BE2C (cell line): ENCODE data around the gene ARHGAP12.
"Not testable (repeated sequence)": the region's sequence is repeated elsewhere in the genome, so short reads cannot be mapped to it uniquely, and the experiment has no call there.

ENCODE experiments used
- DNase-seq: peaks from one replicate; pipeline ENCODE4 v3.0.0-alpha.2; 2020
- H3K27me3 ChIP-seq: fragments of 250-450 bp; sonication (Bioruptor Pico); 2 replicates; pipeline ENCODE4 v1.5.1; 2020; ENCODE audit warnings: mild to moderate bottlenecking
- H3K36me3 ChIP-seq: fragments of 250-450 bp; sonication (Bioruptor Pico); 2 replicates; pipeline ENCODE4 v1.5.1; 2020; ENCODE audit warnings: mild to moderate bottlenecking
- H3K4me1 ChIP-seq: fragments of 250-450 bp; sonication (Bioruptor Pico); 2 replicates; pipeline ENCODE4 v1.5.1; 2020
- H3K4me3 ChIP-seq: 2 replicates; pipeline ENCODE4 v1.5.1; 2011; ENCODE audit warnings: low read depth, low read length
- H3K9me3 ChIP-seq: fragments of 250-450 bp; sonication (Bioruptor Pico); 2 replicates; pipeline ENCODE4 v1.5.1; 2020
- CTCF ChIP-seq: IDR thresholded peaks from 2 replicates; pipeline ENCODE4 v1.5.1; 2012; ENCODE audit warnings: mild to moderate bottlenecking, low read depth, low read length

Gene ARHGAP12

GRCh38 chr10:31771331-31771831 is 157.2 kb downstream of the ARHGAP12 start:
- Histone ChIP-seq H3K4me1 (no peaks in the 10 kb centered on the region; the same call in 1 of the 2 replicates), H3K36me3 (no peaks in the 10 kb centered on the region), H3K27me3 (no peaks in the 10 kb centered on the region)

GRCh38 chr10:31770307-31770902 is 158.2 kb downstream of the ARHGAP12 start:
- no peaks in the 10 kb centered on the region for H3K9me3 ChIP-seq
- no peak overlapping the region for H3K4me3 ChIP-seq
- DNase-seq: peak; percentile 57
- no peaks in the 10 kb centered on the region for H3K27me3 ChIP-seq
- H3K36me3 ChIP-seq: no peaks in the 10 kb centered on the region
- peak; percentile 87 for TF ChIP-seq CTCF
- H3K4me1 ChIP-seq: no peaks in the 10 kb centered on the region; the same call in 1 of the 2 replicates

More at GRCh38 chr10:31771331-31771831, 157.2 kb downstream of the ARHGAP12 start:
- no peak for TF ChIP-seq CTCF
- no peak for DNase-seq
- Histone ChIP-seq H3K9me3 (no peaks in the 10 kb centered on the region), H3K4me3 (no peak overlapping the region)

GRCh38 chr10:31769564-31769963 is 159.1 kb downstream of the ARHGAP12 start:
- Histone ChIP-seq H3K9me3 (no peaks in the 10 kb centered on the region), H3K4me3 (no peak overlapping the region), H3K36me3 (no peaks in the 10 kb centered on the region), H3K4me1 (no peaks in the 10 kb centered on the region; the same call in 1 of the 2 replicates), H3K27me3 (no peaks in the 10 kb centered on the region)
- TF ChIP-seq CTCF: no peak
- DNase-seq: no peak

- H3K36me3 ChIP-seq, H3K4me3 ChIP-seq, DNase-seq, H3K9me3 ChIP-seq, H3K27me3 ChIP-seq, H3K4me1 ChIP-seq: not testable (repeated sequence)
These were observed 159.7 kb downstream of the ARHGAP12 start for GRCh38 chr10:31768935-31769334.

GRCh38 chr10:31768467-31768866 is 160.2 kb downstream of the ARHGAP12 start:
- DNase-seq: no peak
- Histone ChIP-seq H3K9me3 (no peaks in the 10 kb centered on the region), H3K4me1 (no peaks in the 10 kb centered on the region; the same call in 1 of the 2 replicates), H3K36me3 (no peaks in the 10 kb centered on the region), H3K4me3 (no peak overlapping the region), H3K27me3 (no peaks in the 10 kb centered on the region)
- TF ChIP-seq CTCF: no peak

- no peaks in the 10 kb centered on the region for H3K9me3 ChIP-seq
- H3K36me3 ChIP-seq: no peaks in the 10 kb centered on the region
- no peak for TF ChIP-seq CTCF
- DNase-seq: no peak
- H3K4me1 ChIP-seq: peaks cover 3% of the 10 kb centered on the region; the same call in 1 of the 2 replicates
- H3K4me3 ChIP-seq: no peak overlapping the region
- H3K27me3 ChIP-seq: no peaks in the 10 kb centered on the region
These were observed 163.1 kb downstream of the ARHGAP12 start for GRCh38 chr10:31765541-31765940.
